ENCODE measurements around the gene GIPC3. TPM values are rescaled to one million over a fixed set of nuclear protein-coding genes. Genes with fewer than 3 reads are reported as not detected.

The GIPC3 gene
- total RNA-seq, 2 experiments from 2014 or later = 1.1 TPM

- TF ChIP-seq CTCF (IDR thresholded peaks at IDR 0.05) = no peak
- peaks cover 37% of the 10 kb centered on the region for H3K36me3 ChIP-seq (ENCODE audit: insufficient read depth, low read length)
- DNase-seq = no peak
These were observed 25.8 kb downstream of the GIPC3 start for GRCh38 chr19:3610745-3611717.

GRCh38 chr19:3611841-3612240, 26.6 kb downstream of the GIPC3 start:
- no peak for ATAC-seq (ENCODE audit: poor library complexity)

More at GRCh38 chr19:3610745-3611717, 25.8 kb downstream of the GIPC3 start:
- peaks cover 0 to 28% of the 10 kb centered on the region in 2 experiments for H3K9me3 ChIP-seq (ENCODE audit: control insufficient read depth in 1 of 2, insufficient read depth in 1 of 2, low read length in 2 of 2)
- Mint-ChIP-seq H3K27ac (no peak overlapping the region), H3K4me1 (ENCODE audit: low read depth) (peaks cover 14% of the 10 kb centered on the region), H3K36me3 (ENCODE audit: low read depth) (peaks cover 10% of the 10 kb centered on the region), H3K27me3 (no peaks in the 10 kb centered on the region), H3K4me3 (no peak overlapping the region), H3K9me3 (no peaks in the 10 kb centered on the region)
- H3K27ac ChIP-seq (ENCODE audit: low read depth in 1 of 2, low read length in 2 of 2) = no peak overlapping the region
- POLR2A ChIA-PET = no interaction called here
- H3K27me3 ChIP-seq (ENCODE audit: control insufficient read depth in 1 of 2, insufficient read depth in 2 of 2, low read length in 2 of 2) = no peaks in the 10 kb centered on the region
- intact Hi-C loops (cut with DNase I, micrococcal nuclease) = no loop called here
- H3K4me1 ChIP-seq (ENCODE audit: insufficient read depth, low read length) = peaks cover 20% of the 10 kb centered on the region
- CTCF ChIA-PET = no interaction called here
- H3K4me3 ChIP-seq (ENCODE audit: low read length) = no peak overlapping the region
- ATAC-seq (ENCODE audit: poor library complexity) = no peak

GRCh38 chr19:3612330-3612729, 27.1 kb downstream of the GIPC3 start:
- DNase-seq (no peak), ATAC-seq (ENCODE audit: poor library complexity) (no peak)
- Mint-ChIP-seq H3K4me1 (ENCODE audit: low read depth) (peaks cover 12% of the 10 kb centered on the region), H3K27ac (no peak overlapping the region), H3K9me3 (no peaks in the 10 kb centered on the region), H3K36me3 (ENCODE audit: low read depth) (peaks cover 16% of the 10 kb centered on the region), H3K4me3 (no peak overlapping the region), H3K27me3 (no peaks in the 10 kb centered on the region)
- Histone ChIP-seq H3K9me3 (ENCODE audit: control insufficient read depth in 1 of 2, insufficient read depth in 1 of 2, low read length in 2 of 2) (peaks cover 0 to 26% of the 10 kb centered on the region in 2 experiments), H3K27ac (ENCODE audit: low read depth in 1 of 2, low read length in 2 of 2) (no peak overlapping the region), H3K27me3 (ENCODE audit: control insufficient read depth in 1 of 2, insufficient read depth in 2 of 2, low read length in 2 of 2) (no peaks in the 10 kb centered on the region), H3K36me3 (ENCODE audit: insufficient read depth, low read length) (peaks cover 42% of the 10 kb centered on the region), H3K4me1 (ENCODE audit: insufficient read depth, low read length) (peaks cover 10% of the 10 kb centered on the region), H3K4me3 (ENCODE audit: low read length) (no peak overlapping the region)
- POLR2A ChIA-PET = no interaction called here
- TF ChIP-seq CTCF (IDR thresholded peaks at IDR 0.05) = no peak
- CTCF ChIA-PET = no interaction called here
- intact Hi-C loops (cut with DNase I, micrococcal nuclease) = no loop called here

More at GRCh38 chr19:3611841-3612240, 26.6 kb downstream of the GIPC3 start:
- Histone ChIP-seq H3K27ac (ENCODE audit: low read depth in 1 of 2, low read length in 2 of 2) (no peak overlapping the region), H3K9me3 (ENCODE audit: control insufficient read depth in 1 of 2, insufficient read depth in 1 of 2, low read length in 2 of 2) (peaks cover 0 to 26% of the 10 kb centered on the region in 2 experiments), H3K4me1 (ENCODE audit: insufficient read depth, low read length) (peaks cover 12% of the 10 kb centered on the region), H3K4me3 (ENCODE audit: low read length) (no peak overlapping the region), H3K27me3 (ENCODE audit: control insufficient read depth in 1 of 2, insufficient read depth in 2 of 2, low read length in 2 of 2) (no peaks in the 10 kb centered on the region), H3K36me3 (ENCODE audit: insufficient read depth, low read length) (peaks cover 40% of the 10 kb centered on the region)
- Mint-ChIP-seq H3K27ac (no peak overlapping the region), H3K4me1 (ENCODE audit: low read depth) (peaks cover 14% of the 10 kb centered on the region), H3K9me3 (no peaks in the 10 kb centered on the region), H3K27me3 (no peaks in the 10 kb centered on the region), H3K4me3 (no peak overlapping the region), H3K36me3 (ENCODE audit: low read depth) (peaks cover 11% of the 10 kb centered on the region)
- intact Hi-C loops (cut with DNase I, micrococcal nuclease) = no loop called here
- no peak for DNase-seq
- no peak for TF ChIP-seq CTCF (IDR thresholded peaks at IDR 0.05)
- ChIA-PET CTCF (no interaction called here), POLR2A (no interaction called here)

All from CD4-positive, alpha-beta T cell (primary cell).